C4-2B (cell line): Measurements from ENCODE around the gene ANKRD22.
"Not testable (repeated sequence)": the region's sequence is repeated elsewhere in the genome, so short reads cannot be mapped to it uniquely, and the experiment has no call there.

Source experiments
- H3K27ac ChIP-seq: fragments of 450-650 bp; 2 replicates; pipeline ENCODE4 v1.5.1; 2017
- ZFX ChIP-seq: fragments of 450-650 bp; IDR thresholded peaks from 2 replicates; pipeline ENCODE4 v1.6.1; 2017
- TF ChIP-seq, protein P1 (sequence below): fragments of 450-650 bp; conservative IDR thresholded peaks from 2 replicates; pipeline ENCODE4 v1.5.1; 2017; ENCODE audit warnings: mild to moderate bottlenecking

The ANKRD22 gene

GRCh38 chr10:88843171-88843570 lies 8.5 kb downstream of the ANKRD22 start:
- no peak for TF ChIP-seq ZFX
- TF ChIP-seq, protein P1, sequence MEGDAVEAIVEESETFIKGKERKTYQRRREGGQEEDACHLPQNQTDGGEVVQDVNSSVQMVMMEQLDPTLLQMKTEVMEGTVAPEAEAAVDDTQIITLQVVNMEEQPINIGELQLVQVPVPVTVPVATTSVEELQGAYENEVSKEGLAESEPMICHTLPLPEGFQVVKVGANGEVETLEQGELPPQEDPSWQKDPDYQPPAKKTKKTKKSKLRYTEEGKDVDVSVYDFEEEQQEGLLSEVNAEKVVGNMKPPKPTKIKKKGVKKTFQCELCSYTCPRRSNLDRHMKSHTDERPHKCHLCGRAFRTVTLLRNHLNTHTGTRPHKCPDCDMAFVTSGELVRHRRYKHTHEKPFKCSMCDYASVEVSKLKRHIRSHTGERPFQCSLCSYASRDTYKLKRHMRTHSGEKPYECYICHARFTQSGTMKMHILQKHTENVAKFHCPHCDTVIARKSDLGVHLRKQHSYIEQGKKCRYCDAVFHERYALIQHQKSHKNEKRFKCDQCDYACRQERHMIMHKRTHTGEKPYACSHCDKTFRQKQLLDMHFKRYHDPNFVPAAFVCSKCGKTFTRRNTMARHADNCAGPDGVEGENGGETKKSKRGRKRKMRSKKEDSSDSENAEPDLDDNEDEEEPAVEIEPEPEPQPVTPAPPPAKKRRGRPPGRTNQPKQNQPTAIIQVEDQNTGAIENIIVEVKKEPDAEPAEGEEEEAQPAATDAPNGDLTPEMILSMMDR = no peak
- H3K27ac ChIP-seq = no peak overlapping the region

- no peak for TF ChIP-seq ZFX
- TF ChIP-seq, protein P1 = no peak
- H3K27ac ChIP-seq = no peak overlapping the region
Measured at GRCh38 chr10:88841316-88842111, 10.1 kb downstream of the ANKRD22 start.

DNA sequence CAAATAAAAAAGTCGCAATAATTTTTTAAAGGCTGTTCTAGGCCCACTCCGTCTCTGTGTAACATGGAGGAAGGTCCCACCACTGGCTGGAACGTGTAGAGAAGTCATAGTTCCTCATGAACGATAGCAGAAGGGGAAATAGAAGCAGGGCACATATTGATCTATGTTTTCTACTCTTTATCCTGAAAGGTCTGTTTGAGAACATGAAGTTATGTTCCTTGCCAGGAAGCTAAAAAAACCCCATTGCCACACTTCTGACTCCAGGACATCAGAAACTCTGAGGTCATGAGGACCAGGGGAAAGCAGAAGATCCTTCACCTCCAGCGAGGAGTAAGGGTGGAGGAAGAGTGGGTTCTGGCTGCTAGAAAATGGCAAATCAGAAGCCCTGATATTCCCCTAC lies 10.8 kb downstream of the ANKRD22 start:
- no peak overlapping the region for H3K27ac ChIP-seq
- TF ChIP-seq ZFX = no peak
- TF ChIP-seq, protein P1 = no peak

DNA sequence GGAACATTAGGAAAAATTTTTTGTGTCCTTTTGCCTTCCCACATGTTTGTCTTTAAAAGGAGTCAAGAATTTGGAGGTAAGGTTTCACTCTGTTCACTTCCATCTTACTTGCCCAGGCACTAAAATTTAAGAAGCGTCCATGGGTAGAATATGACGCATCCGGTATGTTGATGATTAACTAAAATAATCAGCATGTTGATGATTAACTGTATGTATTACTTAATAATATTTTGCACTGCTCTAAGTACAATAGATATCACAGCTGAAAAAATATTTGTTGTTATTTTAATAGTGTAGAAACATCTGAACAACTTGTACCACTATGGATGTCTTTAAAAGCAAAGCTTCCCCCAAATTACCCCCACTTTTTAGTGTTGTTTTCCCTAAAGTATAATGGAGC lies 11.5 kb downstream of the ANKRD22 start:
- H3K27ac ChIP-seq = no peak overlapping the region
- TF ChIP-seq, protein P1 = no peak
- no peak for TF ChIP-seq ZFX

DNA sequence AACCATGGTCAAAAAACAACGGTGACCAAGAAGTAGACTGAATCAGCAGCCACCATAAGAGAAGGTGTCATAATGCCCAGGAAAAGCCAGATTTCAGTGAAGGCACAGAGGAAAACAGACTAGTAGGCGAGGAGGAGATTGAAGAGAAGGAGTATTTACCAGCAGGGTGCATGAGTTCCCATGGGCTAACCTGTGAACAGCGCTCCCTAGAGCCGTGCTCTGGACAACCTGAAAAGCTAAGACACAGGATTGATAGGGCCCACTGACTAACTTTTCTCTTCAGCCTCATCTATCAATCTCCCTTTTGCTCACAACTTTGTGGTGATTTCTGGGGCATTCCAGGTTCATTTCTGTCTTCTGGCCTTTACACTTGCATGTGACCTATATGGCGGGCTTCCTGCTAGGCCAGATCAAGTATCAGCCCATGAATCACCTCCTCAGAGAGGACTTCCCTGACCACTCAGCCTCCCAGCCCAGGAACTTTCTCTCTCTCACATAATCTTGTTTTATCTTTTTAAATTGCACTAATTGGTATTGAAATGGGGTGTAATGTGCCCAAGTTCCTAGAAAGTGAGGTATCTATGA lies 12.8 kb downstream of the ANKRD22 start:
- TF ChIP-seq, protein P1 = no peak
- no peak for TF ChIP-seq ZFX
- H3K27ac ChIP-seq = no peak overlapping the region

DNA sequence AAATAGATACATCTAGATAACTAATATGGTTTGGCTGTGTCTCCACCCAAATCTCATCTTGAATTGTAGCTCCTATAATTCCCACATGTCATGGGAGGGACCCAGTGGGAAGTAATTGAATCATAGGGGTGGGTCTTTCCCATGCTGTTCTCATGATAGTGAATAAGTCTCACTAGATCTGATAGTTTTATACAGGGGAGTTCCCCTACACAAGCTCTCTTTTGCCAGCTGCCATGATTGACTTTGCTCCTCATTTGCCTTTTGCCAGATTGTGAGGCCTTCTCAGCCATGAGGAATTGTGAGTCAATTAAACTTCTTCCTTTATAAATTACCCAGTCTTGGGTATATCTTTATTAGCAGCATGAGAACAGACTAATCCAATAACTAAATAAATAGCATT lies 14.0 kb downstream of the ANKRD22 start:
- not testable (repeated sequence) for H3K27ac ChIP-seq

DNA sequence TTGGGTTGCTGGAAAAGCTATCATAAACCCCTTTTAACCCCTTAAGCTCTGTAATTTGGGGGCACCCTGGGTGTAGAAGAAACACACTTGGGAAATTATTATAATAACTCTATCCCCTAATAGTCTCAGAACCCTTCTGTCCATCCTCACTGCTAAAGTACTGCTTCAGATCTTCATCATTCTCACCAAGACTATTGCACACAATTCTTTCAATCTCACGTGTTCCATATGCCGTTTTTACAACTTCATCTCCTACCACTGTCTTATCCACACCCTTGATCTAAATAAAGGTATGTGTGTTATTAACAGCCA lies 15.8 kb downstream of the ANKRD22 start:
- H3K27ac ChIP-seq = no peak overlapping the region
- TF ChIP-seq, protein P1 = peak; percentile 46
- no peak for TF ChIP-seq ZFX
